ENCODE measurements around the gene TRERF1.

Gene TRERF1

DNA sequence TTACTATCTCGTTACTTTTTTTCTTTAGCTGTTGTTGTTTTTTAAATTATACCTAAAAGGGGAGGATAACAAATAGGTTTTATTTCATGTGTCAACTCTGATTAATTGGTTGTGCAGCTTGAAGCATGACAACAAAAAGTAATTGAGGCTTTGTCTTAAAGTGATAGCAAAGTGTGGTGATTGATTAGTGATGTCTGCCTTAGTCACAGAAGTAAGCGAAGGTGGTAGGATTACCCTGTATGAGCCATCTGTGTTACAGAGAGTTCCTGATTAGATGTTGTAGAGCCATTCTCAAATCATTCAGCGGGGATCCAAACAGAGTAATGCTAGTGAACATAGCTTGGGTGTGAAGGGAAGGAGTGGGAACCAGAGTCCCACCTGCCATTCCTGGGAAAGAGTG is 219.7 kb downstream of the TRERF1 start:
- Histone ChIP-seq H3K4me1 (ENCODE audit: control insufficient read depth, insufficient read depth, low read length) (peaks cover 2% of the 10 kb centered on the region), H3K27ac (ENCODE audit: extremely low read depth, low read depth, low read length) (no peak overlapping the region), H3K36me3 (ENCODE audit: control insufficient read depth in 2 of 2, insufficient read depth in 1 of 2, low read length in 2 of 2) (peaks cover 0 to 3% of the 10 kb centered on the region in 2 experiments; a peak in 1 of 3 replicates), H3K9me3 (ENCODE audit: control insufficient read depth, insufficient read depth, low read depth, low read length) (no peaks in the 10 kb centered on the region), H3K4me3 (ENCODE audit: low read depth, low read length) (no peak overlapping the region)
- POLR2A ChIA-PET, result no interaction called here
- TF ChIP-seq WT1 (tag by site-specific recombination; IDR thresholded peaks at IDR 0.05) (no peak), IKZF3 (tag by site-specific recombination; IDR thresholded peaks at IDR 0.05) (no peak), ZBTB17 (tag by site-specific recombination; IDR thresholded peaks at IDR 0.05) (peak; percentile 84), ZNF221 (tag by site-specific recombination; IDR thresholded peaks at IDR 0.05; ENCODE audit: borderline replicate concordance) (no peak)
- TF ChIP-seq, protein P1, sequence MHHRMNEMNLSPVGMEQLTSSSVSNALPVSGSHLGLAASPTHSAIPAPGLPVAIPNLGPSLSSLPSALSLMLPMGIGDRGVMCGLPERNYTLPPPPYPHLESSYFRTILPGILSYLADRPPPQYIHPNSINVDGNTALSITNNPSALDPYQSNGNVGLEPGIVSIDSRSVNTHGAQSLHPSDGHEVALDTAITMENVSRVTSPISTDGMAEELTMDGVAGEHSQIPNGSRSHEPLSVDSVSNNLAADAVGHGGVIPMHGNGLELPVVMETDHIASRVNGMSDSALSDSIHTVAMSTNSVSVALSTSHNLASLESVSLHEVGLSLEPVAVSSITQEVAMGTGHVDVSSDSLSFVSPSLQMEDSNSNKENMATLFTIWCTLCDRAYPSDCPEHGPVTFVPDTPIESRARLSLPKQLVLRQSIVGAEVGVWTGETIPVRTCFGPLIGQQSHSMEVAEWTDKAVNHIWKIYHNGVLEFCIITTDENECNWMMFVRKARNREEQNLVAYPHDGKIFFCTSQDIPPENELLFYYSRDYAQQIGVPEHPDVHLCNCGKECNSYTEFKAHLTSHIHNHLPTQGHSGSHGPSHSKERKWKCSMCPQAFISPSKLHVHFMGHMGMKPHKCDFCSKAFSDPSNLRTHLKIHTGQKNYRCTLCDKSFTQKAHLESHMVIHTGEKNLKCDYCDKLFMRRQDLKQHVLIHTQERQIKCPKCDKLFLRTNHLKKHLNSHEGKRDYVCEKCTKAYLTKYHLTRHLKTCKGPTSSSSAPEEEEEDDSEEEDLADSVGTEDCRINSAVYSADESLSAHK (tag by site-specific recombination; IDR thresholded peaks at IDR 0.05), result no peak
- CTCF ChIA-PET, result interaction anchor here (0.8 to 1.5 kb wide), 4 partner anchors 11 to 74 kb away, joined by 3 to 8 read pairs (median 4); no protein-coding TSS in a partner anchor

DNA sequence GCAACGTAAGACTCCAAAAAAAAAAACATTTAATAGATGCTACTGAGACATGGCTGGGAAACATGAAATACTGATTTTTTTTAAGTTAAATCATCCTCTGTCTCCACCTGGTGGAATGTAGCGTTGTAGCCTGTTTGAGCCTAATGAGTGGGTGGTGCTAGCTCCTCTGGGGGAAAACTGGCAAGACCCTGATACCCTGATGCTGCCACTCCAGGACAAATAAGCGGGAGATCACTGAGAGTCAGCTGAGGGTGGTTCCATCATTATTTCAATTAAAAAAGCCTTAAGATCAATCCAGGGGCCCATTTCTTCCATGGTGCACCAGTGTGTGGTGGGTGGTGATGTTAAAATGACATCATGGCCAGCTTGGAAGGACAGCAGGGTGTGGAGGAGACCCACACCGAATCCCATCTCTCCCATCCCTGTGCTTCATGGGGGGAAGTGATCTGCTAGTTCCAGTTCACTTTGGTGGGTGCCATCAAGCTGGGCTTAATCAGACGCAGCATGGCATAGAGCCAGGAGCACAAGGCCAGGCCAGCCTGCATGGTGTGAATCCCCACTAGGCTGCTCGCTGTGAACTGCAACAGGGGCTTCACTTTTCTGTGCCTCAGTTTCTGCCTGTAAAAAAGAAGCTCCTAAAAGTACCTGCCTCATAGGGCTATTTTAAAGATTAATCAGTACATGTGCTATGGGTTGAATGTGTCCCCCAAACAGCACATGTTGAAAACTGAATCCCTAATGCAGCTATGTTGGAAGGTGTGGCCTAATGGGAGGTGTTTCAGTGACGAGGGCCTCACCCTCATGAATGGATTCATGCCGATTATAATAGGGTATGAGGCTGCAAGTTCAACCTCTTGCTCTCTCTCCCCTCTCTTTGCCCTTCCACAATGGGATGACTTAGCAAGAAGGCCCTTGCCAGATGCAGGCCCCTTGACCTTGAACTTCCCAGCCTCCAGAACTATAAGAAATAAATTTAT is 221.1 kb downstream of the TRERF1 start:
- ChIA-PET POLR2A (interaction anchor here (0.6 kb wide), 1 partner anchor 17 kb away, joined by 3 read pairs; no protein-coding TSS in a partner anchor), CTCF (interaction anchor here (0.6 to 2.4 kb wide), 27 partner anchors 9 to 446 kb away, joined by 3 to 28 read pairs (median 4); partner anchors contain the start of gene MRPS10)
- Histone ChIP-seq H3K4me3 (ENCODE audit: low read depth, low read length) (no peak overlapping the region), H3K9me3 (ENCODE audit: control insufficient read depth, insufficient read depth, low read depth, low read length) (no peaks in the 10 kb centered on the region), H3K36me3 (ENCODE audit: control insufficient read depth in 2 of 2, insufficient read depth in 1 of 2, low read length in 2 of 2) (peaks cover 0 to 3% of the 10 kb centered on the region in 2 experiments; a peak in 1 of 3 replicates), H3K27ac (ENCODE audit: extremely low read depth, low read depth, low read length) (no peak overlapping the region), H3K4me1 (ENCODE audit: control insufficient read depth, insufficient read depth, low read length) (peaks cover 14% of the 10 kb centered on the region)
- TF ChIP-seq, protein P2, sequence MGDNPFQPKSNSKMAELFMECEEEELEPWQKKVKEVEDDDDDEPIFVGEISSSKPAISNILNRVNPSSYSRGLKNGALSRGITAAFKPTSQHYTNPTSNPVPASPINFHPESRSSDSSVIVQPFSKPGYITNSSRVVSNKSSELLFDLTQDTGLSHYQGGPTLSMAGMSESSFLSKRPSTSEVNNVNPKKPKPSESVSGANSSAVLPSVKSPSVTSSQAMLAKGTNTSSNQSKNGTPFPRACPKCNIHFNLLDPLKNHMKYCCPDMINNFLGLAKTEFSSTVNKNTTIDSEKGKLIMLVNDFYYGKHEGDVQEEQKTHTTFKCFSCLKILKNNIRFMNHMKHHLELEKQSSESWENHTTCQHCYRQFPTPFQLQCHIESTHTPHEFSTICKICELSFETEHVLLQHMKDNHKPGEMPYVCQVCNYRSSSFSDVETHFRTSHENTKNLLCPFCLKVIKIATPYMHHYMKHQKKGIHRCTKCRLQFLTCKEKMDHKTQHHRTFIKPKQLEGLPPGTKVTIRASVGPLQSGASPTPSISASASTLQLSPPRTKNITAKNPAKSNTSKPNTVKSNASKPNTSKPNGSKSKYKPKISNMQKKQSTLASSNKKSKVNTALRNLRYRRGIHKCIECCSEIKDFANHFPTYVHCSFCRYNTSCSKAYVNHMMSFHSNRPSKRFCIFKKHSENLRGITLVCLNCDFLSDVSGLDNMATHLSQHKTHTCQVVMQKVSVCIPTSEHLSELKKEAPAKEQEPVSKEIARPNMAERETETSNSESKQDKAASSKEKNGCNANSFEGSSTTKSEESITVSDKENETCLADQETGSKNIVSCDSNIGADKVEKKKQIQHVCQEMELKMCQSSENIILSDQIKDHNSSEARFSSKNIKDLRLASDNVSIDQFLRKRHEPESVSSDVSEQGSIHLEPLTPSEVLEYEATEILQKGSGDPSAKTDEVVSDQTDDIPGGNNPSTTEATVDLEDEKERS (tag by site-specific recombination; IDR thresholded peaks at IDR 0.05), result no peak
- TF ChIP-seq, protein P3, sequence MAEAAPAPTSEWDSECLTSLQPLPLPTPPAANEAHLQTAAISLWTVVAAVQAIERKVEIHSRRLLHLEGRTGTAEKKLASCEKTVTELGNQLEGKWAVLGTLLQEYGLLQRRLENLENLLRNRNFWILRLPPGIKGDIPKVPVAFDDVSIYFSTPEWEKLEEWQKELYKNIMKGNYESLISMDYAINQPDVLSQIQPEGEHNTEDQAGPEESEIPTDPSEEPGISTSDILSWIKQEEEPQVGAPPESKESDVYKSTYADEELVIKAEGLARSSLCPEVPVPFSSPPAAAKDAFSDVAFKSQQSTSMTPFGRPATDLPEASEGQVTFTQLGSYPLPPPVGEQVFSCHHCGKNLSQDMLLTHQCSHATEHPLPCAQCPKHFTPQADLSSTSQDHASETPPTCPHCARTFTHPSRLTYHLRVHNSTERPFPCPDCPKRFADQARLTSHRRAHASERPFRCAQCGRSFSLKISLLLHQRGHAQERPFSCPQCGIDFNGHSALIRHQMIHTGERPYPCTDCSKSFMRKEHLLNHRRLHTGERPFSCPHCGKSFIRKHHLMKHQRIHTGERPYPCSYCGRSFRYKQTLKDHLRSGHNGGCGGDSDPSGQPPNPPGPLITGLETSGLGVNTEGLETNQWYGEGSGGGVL (tag by site-specific recombination; IDR thresholded peaks at IDR 0.05), result no peak
- no peak for TF ChIP-seq ZNF184 (tag by site-specific recombination; IDR thresholded peaks at IDR 0.05)
- TF ChIP-seq, protein P4, sequence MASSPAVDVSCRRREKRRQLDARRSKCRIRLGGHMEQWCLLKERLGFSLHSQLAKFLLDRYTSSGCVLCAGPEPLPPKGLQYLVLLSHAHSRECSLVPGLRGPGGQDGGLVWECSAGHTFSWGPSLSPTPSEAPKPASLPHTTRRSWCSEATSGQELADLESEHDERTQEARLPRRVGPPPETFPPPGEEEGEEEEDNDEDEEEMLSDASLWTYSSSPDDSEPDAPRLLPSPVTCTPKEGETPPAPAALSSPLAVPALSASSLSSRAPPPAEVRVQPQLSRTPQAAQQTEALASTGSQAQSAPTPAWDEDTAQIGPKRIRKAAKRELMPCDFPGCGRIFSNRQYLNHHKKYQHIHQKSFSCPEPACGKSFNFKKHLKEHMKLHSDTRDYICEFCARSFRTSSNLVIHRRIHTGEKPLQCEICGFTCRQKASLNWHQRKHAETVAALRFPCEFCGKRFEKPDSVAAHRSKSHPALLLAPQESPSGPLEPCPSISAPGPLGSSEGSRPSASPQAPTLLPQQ (tag by site-specific recombination; IDR thresholded peaks at IDR 0.05), result no peak
- TF ChIP-seq ZNF114 (tag by site-specific recombination; IDR thresholded peaks at IDR 0.05), result no peak
- TF ChIP-seq GLI2 (tag by site-specific recombination; IDR thresholded peaks at IDR 0.05; ENCODE audit: borderline replicate concordance, low read depth), result no peak
- TF ChIP-seq ZBTB20 (tag by site-specific recombination; IDR thresholded peaks at IDR 0.05), result no peak
- no peak for TF ChIP-seq ZNF404 (tag by site-specific recombination; IDR thresholded peaks at IDR 0.05)
- TF ChIP-seq, protein P5, sequence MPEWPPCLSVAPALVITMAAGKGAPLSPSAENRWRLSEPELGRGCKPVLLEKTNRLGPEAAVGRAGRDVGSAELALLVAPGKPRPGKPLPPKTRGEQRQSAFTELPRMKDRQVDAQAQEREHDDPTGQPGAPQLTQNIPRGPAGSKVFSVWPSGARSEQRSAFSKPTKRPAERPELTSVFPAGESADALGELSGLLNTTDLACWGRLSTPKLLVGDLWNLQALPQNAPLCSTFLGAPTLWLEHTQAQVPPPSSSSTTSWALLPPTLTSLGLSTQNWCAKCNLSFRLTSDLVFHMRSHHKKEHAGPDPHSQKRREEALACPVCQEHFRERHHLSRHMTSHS (tag by site-specific recombination; IDR thresholded peaks at IDR 0.05), result no peak
- no peak for TF ChIP-seq ZNF426 (tag by site-specific recombination; IDR thresholded peaks at IDR 0.05)
- no peak for TF ChIP-seq ZBTB8A (tag by site-specific recombination; IDR thresholded peaks at IDR 0.05)
- TF ChIP-seq, protein P6, sequence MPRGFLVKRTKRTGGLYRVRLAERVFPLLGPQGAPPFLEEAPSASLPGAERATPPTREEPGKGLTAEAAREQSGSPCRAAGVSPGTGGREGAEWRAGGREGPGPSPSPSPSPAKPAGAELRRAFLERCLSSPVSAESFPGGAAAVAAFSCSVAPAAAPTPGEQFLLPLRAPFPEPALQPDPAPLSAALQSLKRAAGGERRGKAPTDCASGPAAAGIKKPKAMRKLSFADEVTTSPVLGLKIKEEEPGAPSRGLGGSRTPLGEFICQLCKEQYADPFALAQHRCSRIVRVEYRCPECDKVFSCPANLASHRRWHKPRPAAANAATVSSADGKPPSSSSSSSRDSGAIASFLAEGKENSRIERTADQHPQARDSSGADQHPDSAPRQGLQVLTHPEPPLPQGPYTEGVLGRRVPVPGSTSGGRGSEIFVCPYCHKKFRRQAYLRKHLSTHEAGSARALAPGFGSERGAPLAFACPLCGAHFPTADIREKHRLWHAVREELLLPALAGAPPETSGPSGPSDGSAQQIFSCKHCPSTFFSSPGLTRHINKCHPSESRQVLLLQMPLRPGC (tag by site-specific recombination; IDR thresholded peaks at IDR 0.05), result no peak
- TF ChIP-seq, protein P7, sequence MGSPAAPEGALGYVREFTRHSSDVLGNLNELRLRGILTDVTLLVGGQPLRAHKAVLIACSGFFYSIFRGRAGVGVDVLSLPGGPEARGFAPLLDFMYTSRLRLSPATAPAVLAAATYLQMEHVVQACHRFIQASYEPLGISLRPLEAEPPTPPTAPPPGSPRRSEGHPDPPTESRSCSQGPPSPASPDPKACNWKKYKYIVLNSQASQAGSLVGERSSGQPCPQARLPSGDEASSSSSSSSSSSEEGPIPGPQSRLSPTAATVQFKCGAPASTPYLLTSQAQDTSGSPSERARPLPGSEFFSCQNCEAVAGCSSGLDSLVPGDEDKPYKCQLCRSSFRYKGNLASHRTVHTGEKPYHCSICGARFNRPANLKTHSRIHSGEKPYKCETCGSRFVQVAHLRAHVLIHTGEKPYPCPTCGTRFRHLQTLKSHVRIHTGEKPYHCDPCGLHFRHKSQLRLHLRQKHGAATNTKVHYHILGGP (tag by site-specific recombination; IDR thresholded peaks at IDR 0.05), result no peak
- TF ChIP-seq ZFHX2 (tag by site-specific recombination; conservative IDR thresholded peaks at IDR 0.05), result peak; percentile 70
